Measurements from ENCODE around the gene TACC2. TPM values are rescaled to one million over a fixed set of nuclear protein-coding genes. Genes with fewer than 3 reads are reported as not detected.

TACC2 gene, protein sequence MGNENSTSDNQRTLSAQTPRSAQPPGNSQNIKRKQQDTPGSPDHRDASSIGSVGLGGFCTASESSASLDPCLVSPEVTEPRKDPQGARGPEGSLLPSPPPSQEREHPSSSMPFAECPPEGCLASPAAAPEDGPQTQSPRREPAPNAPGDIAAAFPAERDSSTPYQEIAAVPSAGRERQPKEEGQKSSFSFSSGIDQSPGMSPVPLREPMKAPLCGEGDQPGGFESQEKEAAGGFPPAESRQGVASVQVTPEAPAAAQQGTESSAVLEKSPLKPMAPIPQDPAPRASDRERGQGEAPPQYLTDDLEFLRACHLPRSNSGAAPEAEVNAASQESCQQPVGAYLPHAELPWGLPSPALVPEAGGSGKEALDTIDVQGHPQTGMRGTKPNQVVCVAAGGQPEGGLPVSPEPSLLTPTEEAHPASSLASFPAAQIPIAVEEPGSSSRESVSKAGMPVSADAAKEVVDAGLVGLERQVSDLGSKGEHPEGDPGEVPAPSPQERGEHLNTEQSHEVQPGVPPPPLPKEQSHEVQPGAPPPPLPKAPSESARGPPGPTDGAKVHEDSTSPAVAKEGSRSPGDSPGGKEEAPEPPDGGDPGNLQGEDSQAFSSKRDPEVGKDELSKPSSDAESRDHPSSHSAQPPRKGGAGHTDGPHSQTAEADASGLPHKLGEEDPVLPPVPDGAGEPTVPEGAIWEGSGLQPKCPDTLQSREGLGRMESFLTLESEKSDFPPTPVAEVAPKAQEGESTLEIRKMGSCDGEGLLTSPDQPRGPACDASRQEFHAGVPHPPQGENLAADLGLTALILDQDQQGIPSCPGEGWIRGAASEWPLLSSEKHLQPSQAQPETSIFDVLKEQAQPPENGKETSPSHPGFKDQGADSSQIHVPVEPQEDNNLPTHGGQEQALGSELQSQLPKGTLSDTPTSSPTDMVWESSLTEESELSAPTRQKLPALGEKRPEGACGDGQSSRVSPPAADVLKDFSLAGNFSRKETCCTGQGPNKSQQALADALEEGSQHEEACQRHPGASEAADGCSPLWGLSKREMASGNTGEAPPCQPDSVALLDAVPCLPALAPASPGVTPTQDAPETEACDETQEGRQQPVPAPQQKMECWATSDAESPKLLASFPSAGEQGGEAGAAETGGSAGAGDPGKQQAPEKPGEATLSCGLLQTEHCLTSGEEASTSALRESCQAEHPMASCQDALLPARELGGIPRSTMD (N-terminal part only)
- 10 to 100 TPM; 11.5 to 73.0 (median 14.5) TPM for total RNA-seq

DNA sequence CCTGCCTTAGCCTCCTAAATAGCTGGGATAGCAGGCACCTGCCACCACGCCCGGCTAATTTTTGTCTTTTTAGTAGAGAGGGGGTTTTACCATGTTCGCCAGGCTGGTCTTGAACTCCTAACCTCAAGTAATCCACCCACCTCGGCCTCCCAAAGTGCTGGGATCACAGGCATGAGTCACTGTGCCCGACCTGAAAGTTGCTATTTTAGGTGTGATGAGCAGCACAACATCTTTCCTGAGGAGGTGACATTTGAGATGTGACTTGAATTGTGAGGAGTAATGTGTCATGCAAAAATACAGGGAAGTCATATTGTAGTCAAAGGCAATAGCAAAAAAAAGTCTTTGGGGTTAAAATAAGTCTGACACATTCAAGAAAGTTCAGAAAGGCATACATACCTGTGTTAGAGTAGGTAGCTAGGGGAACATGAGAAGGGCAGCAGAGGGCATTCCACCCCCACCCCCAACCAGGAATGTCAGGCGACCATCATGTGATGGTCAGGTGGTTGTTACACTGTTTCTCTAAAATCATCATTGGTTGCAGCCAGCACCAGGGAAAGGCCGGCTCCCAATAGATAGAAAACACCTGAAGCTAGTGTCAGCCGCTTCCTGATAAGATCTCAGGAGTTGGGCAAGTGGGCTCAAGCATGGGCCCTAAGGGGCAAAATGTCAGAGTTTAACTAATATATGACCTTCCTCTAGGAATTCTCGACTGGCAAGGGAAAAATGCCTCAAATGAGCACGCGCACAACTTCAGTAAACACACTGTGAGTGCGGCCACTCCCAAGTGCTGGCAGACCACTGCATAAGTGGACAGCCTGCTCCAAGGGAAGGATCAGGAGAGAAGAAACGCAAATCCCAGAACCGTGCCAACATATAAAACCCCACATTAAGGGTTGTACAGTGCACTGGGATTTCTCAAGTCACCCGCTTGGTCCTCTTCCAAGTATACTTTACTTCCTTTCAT is at the start of gene TACC2:
Gene TACC2, plus strand, starts transcription at position 803 of the 964 bp plus-strand sequence. CDS start 32,819 bp downstream, outside the sequence.
- no peaks in the 10 kb centered on the region for H3K27me3 ChIP-seq
- no peak within 1 kb of the TSS for H3K4me3 ChIP-seq
- H3K4me1 ChIP-seq: no peaks in the 10 kb centered on the region
- TF ChIP-seq CTCF (IDR thresholded peaks at IDR 0.05) (no peak), POLR2A (IDR thresholded peaks at IDR 0.05) (no peak)
- H3K36me3 ChIP-seq: no peaks in the 10 kb centered on the region
- peaks cover 0 to 3% of the 10 kb centered on the region in 2 donors for H3K9me3 ChIP-seq
- intact Hi-C loops (cut with DNase I; ENCODE audit: low total_unique reads): no loop called here
- no peak for DNase-seq
- H3K27ac ChIP-seq: no peak within 1 kb of the TSS

GRCh38 chr10:121941532-121941931 is 47.4 kb upstream of the TACC2 start:
- TF ChIP-seq POLR2A (IDR thresholded peaks at IDR 0.05): no peak
- TF ChIP-seq CTCF (IDR thresholded peaks at IDR 0.05): no peak
- intact Hi-C loops (cut with DNase I; ENCODE audit: low total_unique reads): no loop called here

GRCh38 chr10:121942749-121943416 is 46.1 kb upstream of the TACC2 start:
- peak overlapping the region in 1 of 2 donors; percentile 27 for H3K27ac ChIP-seq
- H3K27me3 ChIP-seq: no peaks in the 10 kb centered on the region
- H3K9me3 ChIP-seq: no peaks in the 10 kb centered on the region
- no peak for TF ChIP-seq CTCF (IDR thresholded peaks at IDR 0.05)
- no peak for TF ChIP-seq POLR2A (IDR thresholded peaks at IDR 0.05)
- intact Hi-C loops (cut with DNase I; ENCODE audit: low total_unique reads): no loop called here
- H3K4me1 ChIP-seq: no peaks in the 10 kb centered on the region
- no peaks in the 10 kb centered on the region for H3K36me3 ChIP-seq
- no peak overlapping the region for H3K4me3 ChIP-seq
- no peak for DNase-seq

More at GRCh38 chr10:121941532-121941931, 47.4 kb upstream of the TACC2 start:
- Histone ChIP-seq H3K4me3 (no peak overlapping the region), H3K4me1 (no peaks in the 10 kb centered on the region), H3K9me3 (no peaks in the 10 kb centered on the region), H3K36me3 (no peaks in the 10 kb centered on the region), H3K27me3 (no peaks in the 10 kb centered on the region), H3K27ac (no peak overlapping the region)
- no peak for DNase-seq
